Measurements from ENCODE around the gene HABP2. TPM values are rescaled to one million over a fixed set of nuclear protein-coding genes. Genes with fewer than 3 reads are reported as not detected.

HABP2 gene
- total RNA-seq, 1 donor from 2014 or later = not detected

DNA sequence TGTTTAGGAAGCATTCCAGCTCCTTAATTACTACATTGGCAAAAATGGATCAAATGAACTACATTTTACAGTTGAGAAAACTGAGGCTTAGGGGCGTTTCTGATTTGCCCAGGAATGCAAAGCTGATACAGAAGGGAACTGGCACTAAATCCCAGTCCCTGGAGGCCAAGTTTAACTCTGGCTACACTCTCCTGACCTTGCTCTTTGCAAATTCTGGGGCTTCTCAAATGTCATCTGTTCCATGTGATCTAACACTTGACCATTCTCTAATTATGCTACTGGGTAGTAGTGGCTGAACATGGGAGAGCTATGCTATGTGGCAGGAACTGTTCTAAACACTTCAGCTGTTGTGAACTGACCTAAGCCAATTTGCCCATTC lies 11.3 kb upstream of the HABP2 start:
- no peak for TF ChIP-seq CTCF (IDR thresholded peaks at IDR 0.05; ENCODE audit: insufficient read depth, low read length, severe bottlenecking)
- Histone ChIP-seq H3K4me3 (ENCODE audit: low read depth, low read length) (no peak overlapping the region), H3K27me3 (ENCODE audit: control insufficient read depth, insufficient read depth, low read length) (no peaks in the 10 kb centered on the region), H3K36me3 (ENCODE audit: control insufficient read depth, insufficient read depth, low read length) (no peaks in the 10 kb centered on the region)
- FAIRE-seq = no peak
- no peak for DNase-seq (ENCODE audit: low read depth)

DNA sequence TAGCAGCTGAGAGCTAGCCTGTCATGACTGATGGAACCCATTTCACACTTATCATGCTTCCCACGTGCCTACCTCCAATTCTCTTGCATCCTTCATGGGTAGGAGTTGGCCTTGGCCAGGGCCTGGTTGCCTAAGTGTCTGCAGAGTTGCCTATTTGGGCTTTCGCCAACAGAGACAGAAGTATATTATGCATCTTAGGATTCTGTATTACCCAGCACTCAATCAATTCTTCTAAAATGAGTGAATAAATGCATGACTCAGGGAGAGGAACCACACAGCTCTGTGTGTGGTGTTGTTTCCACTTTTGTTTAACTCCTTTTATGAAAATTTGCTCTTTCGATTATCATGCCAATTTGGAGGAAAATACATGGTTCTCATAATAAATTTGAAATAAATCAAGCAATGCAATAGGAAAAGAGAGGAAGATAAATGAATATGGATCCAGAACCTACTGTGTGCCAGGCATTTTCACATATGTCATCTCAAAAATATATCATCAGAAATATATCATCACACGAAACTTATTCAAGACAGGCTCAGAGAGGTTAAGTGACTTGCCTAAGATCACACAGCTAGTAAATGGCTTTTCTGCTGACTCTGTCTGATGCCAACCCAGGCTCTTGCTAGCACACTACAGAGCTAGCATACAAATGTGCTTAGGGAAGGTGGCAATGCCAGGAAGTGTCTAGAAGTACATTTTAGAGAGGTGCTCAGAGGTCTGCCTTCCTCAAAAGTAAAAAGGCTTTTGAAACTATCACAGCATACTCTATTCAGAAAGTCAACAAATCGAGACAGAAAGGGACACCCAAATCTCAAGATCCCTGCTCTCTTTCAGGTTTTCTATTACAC lies 9.5 kb upstream of the HABP2 start:
- no peak for TF ChIP-seq CTCF (IDR thresholded peaks at IDR 0.05; ENCODE audit: insufficient read depth, low read length, severe bottlenecking)
- FAIRE-seq (no peak), DNase-seq (ENCODE audit: low read depth) (no peak)
- Histone ChIP-seq H3K36me3 (ENCODE audit: control insufficient read depth, insufficient read depth, low read length) (no peaks in the 10 kb centered on the region), H3K27me3 (ENCODE audit: control insufficient read depth, insufficient read depth, low read length) (no peaks in the 10 kb centered on the region), H3K4me3 (ENCODE audit: low read depth, low read length) (no peak overlapping the region)

- Histone ChIP-seq H3K36me3 (ENCODE audit: control insufficient read depth, insufficient read depth, low read length) (no peaks in the 10 kb centered on the region), H3K4me3 (ENCODE audit: low read depth, low read length) (no peak overlapping the region), H3K27me3 (ENCODE audit: control insufficient read depth, insufficient read depth, low read length) (no peaks in the 10 kb centered on the region)
- no peak for TF ChIP-seq CTCF (IDR thresholded peaks at IDR 0.05; ENCODE audit: insufficient read depth, low read length, severe bottlenecking)
- DNase-seq (ENCODE audit: low read depth) = no peak
- FAIRE-seq = no peak
These were observed 8.5 kb upstream of the HABP2 start for GRCh38 chr10:113544392-113544791.

GRCh38 chr10:113547426-113547825 lies 5.4 kb upstream of the HABP2 start:
- Histone ChIP-seq H3K4me3 (ENCODE audit: low read depth, low read length) (no peak overlapping the region), H3K36me3 (ENCODE audit: control insufficient read depth, insufficient read depth, low read length) (no peaks in the 10 kb centered on the region), H3K27me3 (ENCODE audit: control insufficient read depth, insufficient read depth, low read length) (no peaks in the 10 kb centered on the region)
- FAIRE-seq (no peak), DNase-seq (ENCODE audit: low read depth) (no peak)
- TF ChIP-seq CTCF (IDR thresholded peaks at IDR 0.05; ENCODE audit: insufficient read depth, low read length, severe bottlenecking) = no peak

DNA sequence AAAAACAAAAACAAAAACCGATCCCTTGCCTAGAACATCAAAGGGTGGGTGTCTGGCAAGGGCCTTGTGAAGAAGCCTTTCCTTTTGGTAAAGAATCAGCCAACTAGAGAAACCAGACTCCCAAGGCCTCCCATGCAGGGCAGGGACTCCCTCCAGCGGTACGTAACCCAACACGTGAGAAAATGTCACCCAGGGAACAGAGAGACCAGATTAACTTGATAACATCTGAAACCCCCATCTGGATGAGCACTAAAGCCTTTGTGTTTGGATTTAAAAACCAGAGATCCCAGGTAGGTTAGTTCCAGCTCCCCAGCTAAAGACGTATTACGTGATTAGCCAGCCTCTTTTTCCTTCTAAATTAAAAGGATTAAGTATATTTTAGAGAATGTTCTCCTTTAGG lies 3.0 kb upstream of the HABP2 start:
- TF ChIP-seq CTCF (IDR thresholded peaks at IDR 0.05; ENCODE audit: insufficient read depth, low read length, severe bottlenecking) = no peak
- Histone ChIP-seq H3K27me3 (ENCODE audit: control insufficient read depth, insufficient read depth, low read length) (no peaks in the 10 kb centered on the region), H3K36me3 (ENCODE audit: control insufficient read depth, insufficient read depth, low read length) (no peaks in the 10 kb centered on the region), H3K4me3 (ENCODE audit: low read depth, low read length) (no peak overlapping the region)
- DNase-seq (ENCODE audit: low read depth) = no peak
- FAIRE-seq = no peak

- DNase-seq (ENCODE audit: low read depth) = peak; percentile 96
- H3K36me3 ChIP-seq (ENCODE audit: control insufficient read depth, insufficient read depth, low read length) = no peaks in the 10 kb centered on the region
- FAIRE-seq = peak; percentile 76
- no peak for TF ChIP-seq CTCF (IDR thresholded peaks at IDR 0.05; ENCODE audit: insufficient read depth, low read length, severe bottlenecking)
- no peaks in the 10 kb centered on the region for H3K27me3 ChIP-seq (ENCODE audit: control insufficient read depth, insufficient read depth, low read length)
- H3K4me3 ChIP-seq (ENCODE audit: low read depth, low read length) = no peak overlapping the region
These were observed 2.5 kb upstream of the HABP2 start for GRCh38 chr10:113550365-113550764.
